ENCODE results near the gene MEX3D.

- TF ChIP-seq, protein P1, sequence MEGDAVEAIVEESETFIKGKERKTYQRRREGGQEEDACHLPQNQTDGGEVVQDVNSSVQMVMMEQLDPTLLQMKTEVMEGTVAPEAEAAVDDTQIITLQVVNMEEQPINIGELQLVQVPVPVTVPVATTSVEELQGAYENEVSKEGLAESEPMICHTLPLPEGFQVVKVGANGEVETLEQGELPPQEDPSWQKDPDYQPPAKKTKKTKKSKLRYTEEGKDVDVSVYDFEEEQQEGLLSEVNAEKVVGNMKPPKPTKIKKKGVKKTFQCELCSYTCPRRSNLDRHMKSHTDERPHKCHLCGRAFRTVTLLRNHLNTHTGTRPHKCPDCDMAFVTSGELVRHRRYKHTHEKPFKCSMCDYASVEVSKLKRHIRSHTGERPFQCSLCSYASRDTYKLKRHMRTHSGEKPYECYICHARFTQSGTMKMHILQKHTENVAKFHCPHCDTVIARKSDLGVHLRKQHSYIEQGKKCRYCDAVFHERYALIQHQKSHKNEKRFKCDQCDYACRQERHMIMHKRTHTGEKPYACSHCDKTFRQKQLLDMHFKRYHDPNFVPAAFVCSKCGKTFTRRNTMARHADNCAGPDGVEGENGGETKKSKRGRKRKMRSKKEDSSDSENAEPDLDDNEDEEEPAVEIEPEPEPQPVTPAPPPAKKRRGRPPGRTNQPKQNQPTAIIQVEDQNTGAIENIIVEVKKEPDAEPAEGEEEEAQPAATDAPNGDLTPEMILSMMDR (IDR thresholded peaks at IDR 0.05) = no peak
- TF ChIP-seq POLR2A (IDR thresholded peaks at IDR 0.05) = no peak
- TF ChIP-seq EP300 (IDR thresholded peaks at IDR 0.05) = no peak
- TF ChIP-seq POLR2AphosphoS5 (IDR thresholded peaks at IDR 0.05) = no peak
These were observed 60.9 kb downstream of the MEX3D start for GRCh38 chr19:1507192-1507660.

All from gastroesophageal sphincter (tissue), 3 donors.